ENCODE data around the gene MYMK.

MYMK gene

DNA sequence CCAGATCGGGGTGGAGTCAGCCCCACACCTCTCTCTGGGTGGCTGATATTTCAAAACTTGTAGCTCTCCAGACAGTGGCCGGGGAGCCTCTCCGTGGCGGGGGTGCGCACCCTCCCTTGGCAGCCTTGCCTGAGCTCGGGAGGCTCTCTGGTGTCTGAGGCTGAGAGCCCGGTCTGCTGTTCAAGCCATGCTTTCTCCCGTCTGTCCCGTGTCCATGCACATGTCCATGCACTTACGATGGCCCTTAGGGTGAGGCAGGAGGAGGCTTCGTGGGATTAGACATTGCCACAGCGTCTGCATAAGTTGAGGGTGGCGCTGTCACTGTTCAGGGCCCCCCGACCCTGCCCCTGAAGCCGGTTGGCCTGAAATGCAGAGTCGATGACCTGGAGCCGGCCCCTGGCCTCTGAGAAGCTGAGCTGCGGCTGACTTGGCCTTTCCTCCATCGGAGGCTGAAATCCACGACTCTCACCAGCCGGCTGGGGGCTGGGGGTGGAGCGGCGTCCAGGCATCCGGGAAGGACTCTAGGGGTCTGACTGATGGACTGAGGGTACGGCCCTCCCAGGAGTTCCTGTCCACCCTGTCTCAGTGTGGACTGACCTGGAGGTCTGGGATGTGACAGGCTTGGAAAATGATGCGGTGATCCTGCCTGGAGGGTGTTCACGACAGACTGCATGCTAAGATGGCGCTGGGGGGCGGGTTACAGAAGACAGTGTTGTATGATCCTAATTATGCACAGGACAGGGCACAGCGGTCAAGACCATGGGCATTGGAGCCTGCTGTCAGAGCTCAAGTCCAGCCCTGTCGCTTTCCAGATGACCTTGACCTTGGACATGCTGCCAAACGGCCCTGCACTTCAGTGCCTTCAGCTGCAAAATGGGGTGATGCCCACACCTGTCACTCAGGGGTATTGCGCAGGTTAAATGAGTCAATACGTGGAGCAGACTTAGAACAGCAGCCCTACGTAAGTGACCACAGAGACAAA, 27.6 kb downstream of the MYMK start:
- DNase-seq = no peak

DNA sequence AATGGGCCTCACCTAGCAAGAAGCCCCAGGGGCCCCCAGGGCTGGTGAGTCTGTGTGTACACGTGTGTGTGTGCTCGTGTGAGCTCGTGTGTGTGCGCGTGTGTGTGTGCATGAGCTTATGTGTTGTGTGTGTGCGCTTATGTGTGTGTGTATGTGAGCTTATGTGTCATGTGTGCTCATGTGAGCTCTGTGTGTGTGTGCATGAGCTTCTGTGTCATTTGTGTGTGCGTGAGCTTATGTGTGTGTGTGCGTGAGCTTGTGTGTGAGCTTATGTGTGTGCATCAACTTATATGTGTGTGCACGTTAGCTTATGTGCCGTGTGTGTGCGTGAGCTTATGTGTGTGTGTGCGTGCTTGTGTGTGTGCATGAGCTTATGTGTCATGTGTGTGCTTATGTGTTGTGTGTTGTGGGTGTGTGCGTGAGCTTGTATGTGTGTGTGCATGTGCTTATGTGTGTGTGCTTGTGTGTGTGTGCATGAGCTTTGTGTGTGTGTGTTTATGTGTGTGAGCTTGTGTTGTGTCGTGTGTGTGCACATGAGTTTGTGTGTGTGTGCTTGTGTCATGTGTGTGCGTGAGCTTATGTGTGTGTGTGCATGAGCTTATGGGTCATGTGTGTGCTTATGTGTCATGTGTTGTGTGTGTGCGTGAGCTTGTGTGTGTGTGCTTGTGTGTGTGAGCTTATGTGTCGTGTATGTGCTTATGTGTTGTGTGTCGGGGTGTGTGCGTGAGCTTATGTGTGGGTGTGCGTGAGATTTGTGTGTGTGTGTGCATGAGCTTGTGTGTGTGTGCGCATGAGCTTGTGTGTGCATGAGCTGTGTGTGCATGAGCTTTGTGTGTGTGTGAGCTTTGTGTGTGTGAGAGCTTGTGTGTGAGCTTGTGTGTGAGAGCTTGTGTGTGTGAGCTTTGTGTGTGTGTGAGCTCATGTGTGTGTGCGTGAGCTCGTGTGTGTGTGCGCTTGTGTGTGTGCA, 29.1 kb downstream of the MYMK start:
- no peak for DNase-seq

DNA sequence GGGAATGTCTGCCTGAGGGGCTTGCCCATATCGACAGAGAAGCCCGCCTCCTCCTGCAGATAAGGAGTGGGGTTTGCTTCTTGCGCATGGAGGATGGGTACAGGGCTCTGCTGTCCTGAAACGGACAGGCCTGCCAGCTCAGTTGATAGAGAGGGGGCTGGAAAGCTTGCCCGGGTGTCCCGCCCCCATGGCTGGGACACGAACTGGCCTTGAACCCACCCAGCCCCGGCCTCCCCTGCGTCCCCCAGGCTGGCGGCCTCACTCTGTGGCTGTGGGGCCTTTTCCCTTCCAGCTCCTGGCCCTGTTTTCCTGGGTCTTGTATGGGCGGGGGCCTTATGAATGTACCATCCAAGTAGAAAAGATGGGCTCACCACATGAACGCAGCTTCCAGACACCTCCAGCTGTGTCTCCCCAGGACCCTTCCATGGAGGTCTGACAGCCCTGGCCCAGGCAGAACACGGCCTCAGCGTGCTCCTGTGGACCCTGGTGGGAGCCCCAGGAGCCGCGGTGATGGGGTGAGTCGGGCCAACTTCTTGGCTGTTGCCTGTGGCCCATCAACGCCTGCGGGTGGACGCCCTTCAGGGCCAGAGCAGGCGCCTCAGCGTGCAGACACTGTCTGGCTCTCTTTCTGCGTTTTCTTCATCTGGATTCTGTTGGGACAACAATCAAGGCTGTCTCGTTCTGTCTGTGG, 30.0 kb downstream of the MYMK start:
- no peak for DNase-seq

DNA sequence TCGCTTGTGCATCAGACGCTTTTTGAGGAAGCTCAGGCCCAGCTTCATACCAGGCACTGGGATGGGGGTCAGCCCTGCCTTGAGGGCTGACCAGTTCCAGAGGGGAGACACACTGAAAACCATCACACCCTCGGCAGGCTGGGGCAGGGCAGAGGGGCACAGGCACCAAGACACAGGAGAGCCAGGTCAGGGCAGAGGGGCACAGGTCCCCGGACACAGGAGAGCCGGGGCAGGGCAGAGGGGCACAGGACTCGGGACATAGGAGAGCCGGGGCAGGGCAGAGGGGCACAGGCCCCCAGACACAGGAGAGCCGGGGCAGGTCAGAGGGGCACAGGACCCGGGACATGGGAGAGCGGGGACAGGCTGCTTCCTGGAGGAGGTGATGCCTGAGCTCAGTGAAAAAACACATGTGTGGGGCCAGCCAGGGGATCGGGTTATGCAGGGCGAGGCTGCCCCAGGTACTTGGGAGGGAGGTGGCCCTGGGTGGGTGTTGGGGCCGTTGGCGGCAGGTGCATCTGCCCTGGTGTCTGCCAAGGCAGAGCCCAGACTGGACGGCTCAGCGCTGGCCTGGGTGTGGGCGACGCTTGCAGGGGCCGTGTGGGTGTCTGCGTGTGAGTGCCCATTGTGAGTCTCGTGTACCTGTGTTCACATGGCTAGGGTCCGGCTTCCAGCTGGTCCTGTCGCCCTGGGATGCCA, 30.8 kb downstream of the MYMK start:
- no peak for DNase-seq

DNA sequence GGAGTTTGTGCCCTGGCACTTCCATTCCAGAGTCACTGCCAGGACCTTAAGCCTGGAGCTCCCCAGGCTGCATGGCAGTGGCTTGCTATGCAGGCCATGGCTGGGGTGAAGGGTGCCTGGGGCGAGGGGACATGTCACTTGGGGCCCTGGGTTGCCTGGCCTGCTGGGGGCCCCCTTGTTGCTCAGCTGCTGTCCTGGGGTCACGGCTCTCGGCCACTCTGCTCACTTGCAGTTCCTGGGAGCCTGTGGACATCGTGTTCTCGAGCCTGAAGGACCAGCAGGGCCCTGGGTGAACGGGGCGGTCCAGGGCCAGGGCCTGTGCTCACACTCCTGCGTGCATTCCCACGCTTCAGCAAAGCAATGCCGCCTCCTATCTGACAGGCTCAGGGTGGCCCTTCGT, 31.3 kb downstream of the MYMK start:
- no peak for DNase-seq

DNA sequence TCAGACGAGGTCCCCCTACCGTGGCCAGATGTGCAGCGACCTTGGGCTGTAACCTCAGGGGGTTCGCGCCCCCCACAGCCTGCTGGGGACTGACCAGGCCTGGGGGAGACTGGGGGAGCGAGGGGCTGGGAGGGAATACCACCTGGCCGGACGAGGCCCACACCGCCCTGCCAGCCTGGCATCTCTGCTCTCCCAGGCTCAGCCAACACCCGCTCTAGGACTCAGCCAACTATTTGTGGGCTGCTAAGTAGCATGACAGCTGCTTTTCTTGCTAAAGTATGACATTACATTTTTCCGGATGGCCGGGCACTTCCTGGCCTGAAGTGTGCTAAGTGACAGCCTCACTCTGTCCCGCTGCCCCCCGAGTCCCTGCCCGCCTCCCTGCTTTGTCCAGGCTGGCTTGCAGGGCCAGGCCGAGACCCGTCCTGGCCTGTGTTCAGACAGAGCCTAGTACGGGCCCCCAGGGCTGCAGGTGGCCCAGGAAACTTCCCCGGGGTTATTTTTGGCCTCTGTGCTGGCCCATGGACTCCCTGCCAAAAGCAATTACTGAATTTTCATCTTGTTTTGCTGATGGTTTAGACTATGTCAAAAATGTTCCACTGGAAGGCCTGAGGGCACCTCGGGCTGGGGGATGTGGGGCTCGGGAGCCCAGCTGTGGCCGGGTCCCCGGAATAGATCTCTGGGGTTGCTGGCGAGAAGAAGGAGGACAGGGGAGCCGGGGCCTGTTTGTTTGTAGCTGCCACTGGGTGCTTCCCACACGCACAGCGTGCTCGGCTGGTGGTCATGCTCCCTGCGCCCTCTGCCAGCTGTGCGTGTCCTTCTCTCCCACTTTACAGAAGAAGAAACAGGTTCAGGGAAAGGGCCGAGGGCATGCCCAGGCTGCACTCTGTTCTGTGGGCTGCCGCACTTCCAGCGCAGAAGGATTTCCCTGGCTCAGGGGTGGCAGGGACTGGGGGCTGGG, 32.4 kb downstream of the MYMK start:
- no peak for DNase-seq

DNA sequence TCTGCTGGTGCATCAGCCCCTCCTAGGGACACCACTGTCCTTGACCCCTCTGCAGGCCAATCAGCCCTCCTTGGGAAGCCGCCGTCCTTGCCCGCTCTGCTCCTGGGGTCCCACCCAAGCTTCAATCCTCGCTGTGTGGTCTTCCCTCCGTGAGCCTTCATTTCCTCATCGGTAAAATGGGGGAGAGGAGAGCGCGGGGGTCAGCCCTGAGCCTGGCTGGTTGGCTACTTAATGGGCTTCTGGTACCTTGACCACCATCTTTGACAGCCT, 33.2 kb downstream of the MYMK start:
- no peak for DNase-seq

DNA sequence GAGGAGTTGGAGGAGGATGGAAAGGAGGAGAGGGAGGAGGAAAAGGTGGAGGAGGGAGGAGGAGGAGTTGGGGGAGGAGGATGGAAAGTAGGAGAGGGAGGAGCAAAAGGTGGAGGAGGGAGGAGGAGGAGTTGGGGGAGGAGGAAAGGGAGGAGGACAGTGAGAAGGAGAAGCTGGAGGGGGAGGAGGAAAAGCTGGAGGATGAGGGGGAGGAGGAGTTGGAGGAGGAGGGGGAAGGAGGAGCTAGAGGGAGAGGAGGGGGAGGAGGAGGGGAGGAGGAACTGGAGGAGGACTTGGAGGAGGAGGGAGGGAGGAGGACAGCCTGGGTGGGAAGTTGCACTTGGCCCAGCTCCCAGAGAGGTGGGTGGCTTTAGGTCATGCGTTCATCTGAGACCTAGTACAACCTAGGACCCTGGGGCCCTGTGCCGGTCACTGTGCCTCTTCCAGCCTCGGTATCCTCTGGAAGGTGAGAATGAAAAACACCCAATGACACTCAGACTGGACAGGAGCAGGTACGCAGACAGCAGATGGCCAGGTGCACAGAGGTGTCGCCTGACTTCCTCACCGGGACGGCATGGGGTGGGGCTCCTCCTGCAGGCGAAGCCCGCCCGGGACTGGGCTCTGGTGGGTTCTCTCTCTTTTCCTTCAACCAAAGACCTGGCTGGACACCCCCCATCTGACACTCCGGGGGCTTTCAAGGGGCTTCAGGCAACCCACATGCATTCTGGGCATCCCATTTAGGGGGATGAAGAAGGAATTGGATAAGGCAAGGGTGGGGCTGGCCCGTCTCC, 33.7 kb downstream of the MYMK start:
- no peak for DNase-seq

DNA sequence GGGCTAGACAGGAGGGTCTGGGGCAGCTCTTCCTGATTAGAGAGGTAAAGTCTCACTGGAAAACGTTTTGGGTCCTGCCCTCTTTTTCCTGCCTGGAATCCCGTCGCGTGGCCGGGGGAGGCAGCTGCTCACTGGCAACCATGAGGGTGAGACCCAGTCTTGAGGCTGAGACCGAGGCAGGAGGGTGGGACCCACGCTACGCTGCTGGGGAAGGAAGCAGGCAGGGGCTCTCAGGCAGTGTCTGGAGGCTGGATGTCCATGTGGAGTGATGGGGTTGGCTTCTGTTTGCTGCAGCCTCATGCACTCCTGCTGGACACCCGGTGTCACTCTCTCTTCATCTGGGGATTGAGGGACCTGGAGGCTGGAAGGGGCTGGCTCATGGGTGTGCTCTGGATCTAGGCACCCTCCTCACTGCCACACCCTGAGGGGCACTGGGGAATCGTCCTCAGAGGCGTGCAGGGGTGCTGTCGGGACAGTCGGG, 34.5 kb downstream of the MYMK start:
- DNase-seq = no peak

DNA sequence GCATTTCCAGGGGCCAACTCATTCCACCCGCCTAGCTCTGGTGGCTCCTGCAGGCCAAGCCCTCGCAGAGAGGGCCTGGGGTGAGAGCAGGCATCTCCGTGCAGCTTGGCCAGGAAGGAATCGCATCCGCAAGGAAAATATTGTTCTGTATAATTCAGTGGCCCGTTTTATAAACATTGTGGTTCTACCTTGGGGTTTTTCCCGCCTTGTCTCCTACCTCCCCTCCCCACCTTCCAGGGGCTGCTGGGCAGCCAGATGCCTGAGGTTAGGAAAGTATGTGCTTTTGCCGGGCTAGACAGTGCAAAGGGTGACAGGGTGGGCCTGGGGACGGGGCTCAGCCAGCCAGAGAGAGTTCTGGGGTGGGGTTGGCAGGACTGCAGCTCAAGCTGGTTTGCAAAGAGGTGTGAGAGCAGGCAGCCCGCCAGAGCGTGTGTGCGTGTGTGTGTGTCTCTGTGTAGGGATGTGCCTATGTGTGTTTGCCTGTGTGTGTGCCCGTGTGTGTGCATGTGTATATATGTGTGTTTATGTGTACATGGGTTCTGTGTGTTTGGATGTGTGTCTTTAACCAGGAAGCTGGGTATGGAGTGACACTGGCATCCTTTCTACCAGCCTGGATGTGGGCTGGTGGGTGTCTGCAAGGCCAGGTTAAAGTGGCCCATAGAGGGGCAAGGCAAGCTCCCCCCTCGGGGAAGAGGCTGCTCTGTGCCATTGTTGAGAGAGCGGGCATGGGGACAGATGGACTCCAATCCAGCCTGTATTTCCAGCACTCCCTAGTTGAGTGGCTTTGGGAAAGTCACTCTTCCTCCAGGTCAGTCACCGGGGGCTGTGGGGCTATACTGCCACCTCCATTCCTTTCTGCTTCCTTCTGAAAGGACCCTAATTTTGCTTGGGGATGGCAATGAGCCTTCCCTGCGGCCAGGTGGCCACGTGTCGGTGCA, 35.2 kb downstream of the MYMK start:
- DNase-seq = no peak

DNA sequence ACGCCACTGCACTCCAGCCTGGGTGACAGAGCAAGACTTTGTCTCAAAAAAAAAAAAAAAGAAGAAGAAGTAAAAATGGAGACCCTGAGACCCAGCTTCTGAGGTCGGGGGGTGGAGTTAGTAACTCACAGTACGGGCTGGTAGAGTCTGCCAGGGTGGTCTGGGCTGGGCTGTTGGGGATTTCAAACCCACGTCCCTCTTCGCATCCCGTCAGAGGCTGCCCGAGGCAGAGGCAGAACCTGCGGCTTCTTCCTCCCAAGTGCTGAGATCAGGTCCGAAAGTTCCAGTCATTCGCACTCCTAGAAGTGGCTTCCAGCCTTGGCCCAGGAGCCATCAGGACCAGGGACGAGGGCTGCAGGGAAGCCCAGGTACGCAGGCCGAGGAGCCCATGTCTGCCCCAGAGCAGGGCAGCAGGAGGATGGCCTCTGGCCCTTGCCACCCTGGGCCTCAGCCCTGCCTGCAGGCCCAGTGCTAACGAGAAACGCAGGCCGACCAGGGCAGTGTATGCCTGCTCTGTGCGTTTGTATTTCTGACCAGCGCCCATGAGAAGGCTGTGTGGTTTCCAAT, 36.0 kb downstream of the MYMK start:
- no peak for DNase-seq

DNA sequence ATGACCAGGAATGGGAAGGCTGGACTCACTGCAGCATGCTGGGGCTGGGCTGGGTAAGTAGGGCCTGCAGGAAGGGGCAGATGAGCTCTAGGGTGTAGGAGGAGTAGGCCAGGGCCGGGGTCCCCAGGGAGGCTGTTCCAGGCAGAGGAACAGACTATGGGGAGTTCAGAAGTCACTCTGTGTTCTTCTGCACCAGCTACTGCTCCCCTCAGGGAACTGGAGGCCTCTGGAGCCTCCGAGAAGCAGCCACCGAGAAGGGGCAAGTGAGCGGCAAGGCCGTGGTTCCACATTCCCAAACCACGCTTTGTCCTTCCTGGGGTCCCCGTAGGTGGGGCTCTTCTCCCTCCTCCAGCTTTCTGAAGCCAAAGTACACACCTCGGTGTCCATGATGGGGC, 37.4 kb downstream of the MYMK start:
- no peak for DNase-seq

DNA sequence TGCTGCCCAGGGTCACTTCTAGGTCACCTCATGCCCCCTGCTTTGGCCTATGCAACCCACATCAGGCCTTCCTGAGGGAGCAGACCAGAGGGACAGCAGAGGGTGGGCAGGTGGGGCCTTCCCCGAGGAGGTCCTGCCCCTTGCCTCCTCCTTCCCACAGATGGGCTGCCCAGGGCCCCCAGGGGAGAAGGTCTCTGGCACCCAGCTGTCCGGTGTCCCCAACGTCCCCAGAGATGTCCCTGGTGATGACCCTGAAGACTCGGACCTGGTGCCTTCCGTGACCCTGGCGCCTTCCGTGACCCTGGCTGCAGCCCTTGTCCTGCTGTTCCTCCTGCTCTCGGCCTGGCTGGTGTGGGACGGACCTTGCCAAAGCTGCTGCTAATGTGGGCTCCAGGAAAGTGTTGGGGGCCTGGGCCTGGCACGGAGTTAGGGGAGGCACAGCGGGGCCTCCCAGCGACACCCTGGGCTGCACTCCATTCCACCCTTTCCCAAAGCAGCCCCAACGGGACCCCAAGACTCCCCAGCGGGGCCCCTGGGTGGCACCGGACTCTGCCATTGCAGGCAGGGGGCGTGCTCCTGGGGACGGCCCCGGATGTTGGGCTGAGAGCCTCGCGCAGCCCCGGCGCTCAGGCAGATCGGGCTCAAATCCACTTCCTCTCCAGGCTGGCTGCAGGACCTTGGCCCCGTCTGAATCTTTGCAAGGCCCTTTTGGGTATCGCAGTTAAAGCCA, 39.1 kb downstream of the MYMK start:
- DNase-seq = no peak

DNA sequence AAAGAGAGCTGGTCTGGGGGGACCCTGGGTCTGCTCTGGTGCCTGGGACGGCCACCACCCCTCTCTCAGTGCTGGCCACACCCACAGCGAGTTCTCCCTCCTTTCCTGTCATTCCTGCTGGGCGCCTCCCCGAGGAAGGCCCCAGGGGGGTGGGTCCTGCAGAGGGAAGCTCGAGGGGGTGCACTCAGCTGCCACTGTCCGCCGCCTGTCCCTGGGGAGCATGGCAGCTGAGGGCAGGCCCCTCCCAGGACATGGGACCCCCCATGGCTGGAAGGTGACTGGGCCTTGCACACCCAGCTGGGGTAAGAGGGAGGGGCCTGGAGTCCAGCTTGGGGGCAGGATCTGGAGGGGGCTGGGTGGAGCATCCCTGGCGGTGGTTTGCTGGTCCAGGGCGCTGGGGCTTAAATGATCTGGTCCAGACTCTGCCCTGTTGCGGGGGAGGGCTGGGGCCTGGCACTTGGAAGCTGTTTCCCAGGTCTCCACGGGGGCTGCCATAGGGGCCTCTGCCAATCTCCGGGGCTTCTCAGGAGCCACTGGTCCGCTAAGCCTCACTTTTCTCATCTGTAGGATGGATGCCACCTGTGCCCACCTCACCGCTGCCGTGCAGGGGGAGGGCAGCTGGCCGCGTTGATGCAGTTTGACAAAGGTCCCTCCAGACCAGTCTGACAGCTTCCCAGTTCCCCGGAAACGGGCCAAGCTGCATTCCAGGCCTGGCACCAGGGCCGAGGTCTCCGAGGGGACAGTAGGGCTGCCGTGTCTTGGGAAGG, 39.9 kb downstream of the MYMK start:
- no peak for DNase-seq

DNA sequence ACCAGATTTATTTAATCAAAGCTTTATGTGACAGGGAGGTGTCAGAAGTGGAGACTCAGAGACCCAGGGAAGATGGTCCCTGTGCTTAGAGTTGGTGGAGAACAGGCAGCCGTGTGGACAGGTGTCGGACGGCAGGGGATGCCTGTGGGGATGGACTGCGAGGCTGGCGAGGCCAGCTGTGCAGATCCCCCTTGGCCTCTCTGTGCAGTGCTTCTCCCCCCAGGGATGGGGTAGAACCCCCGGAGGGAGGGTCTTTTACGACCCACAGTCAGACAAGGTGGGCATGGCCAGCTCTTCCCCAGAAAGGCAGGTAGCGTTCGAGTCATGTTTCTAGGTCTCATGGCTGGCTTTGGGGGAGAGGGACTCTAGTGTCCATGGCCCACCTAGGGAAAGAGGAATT, 41.1 kb downstream of the MYMK start:
- no peak for DNase-seq

DNA sequence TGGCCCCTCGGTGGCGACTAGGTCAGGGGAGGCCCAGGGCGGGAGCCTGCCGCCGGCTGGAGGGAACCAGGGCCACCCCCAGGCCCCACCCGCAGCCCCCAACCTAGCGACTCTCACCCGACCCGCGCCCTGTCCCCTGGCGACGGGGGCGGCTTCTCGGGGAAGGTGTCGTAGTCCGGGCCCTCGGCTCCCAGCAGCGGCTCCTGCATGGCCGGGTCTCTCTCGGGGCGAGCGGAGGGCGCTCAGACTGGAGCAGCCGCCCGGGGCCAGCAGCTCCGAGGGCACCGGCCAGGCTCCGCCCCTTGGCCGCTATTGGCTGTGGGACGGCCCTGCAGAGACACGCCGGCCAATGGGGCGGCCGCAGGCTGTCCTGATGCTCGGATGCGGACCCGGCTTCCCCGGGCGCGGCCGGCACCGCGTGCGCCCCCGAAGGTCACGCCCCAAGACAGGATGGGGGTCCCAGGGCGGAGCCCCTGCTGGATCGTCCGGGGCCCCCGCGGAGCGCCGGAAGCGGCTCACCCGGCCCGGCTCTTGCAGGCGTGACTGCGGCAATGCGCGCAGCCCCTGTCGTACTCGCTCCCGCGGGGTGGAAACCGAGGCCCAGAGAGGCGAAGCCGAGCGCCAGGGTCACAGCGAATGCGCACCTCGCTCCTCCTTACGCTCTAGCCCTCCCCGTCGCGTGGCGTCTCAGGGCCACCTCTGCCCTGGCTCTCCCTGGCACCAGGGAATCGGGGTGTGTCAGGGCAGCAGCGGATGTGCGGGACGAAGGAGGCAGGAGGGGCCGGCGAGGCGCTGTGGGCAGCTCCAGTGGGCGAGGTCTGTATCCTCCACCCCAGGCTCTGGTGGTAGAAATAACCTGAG, 45.7 kb downstream of the MYMK start, which contains the start of gene SLC2A6:
SLC2A6 (minus strand) TSS at position 249 of the 861 bp plus-strand sequence; CDS start at position 209, 40 bp downstream.
- no peak for DNase-seq

Measured in SIG-M5 (cell line).